ENCODE results near the gene SMAD9. TPM values are rescaled to one million over a fixed set of nuclear protein-coding genes. Genes with fewer than 3 reads are reported as not detected.

SMAD9 gene
- total RNA-seq, 2 experiments from 2014 or later, result 10.3 to 10.8 TPM

GRCh38 chr13:36801035-36801434 lies 119.0 kb downstream of the SMAD9 start:
- H3K4me1 ChIP-seq (ENCODE audit: insufficient read depth, low read length, poor library complexity, severe bottlenecking), result peaks cover 9% of the 10 kb centered on the region
- no peaks in the 10 kb centered on the region for H3K9me3 ChIP-seq (ENCODE audit: low read length)
- BruUV-seq (replicated peaks), result no TSS peak
- intact Hi-C loops (cut with micrococcal nuclease; ENCODE audit: unreplicated experiment), result no loop called here
- H3K9me2 ChIP-seq (ENCODE audit: insufficient read depth, low read length), result no peaks in the 10 kb centered on the region
- ChIA-PET CTCF (ENCODE audit: unreplicated experiment) (no interaction called here), POLR2A (no interaction called here)
- H3K4me2 ChIP-seq (ENCODE audit: low read length), result no peak overlapping the region
- H3K4me3 ChIP-seq (ENCODE audit: low read depth, low read length, poor library complexity, severe bottlenecking), result no peak overlapping the region
- TF ChIP-seq CTCF (conservative IDR thresholded peaks at IDR 0.05; ENCODE audit: low read length) (no peak), EZH2phosphoT487 (IDR thresholded peaks at IDR 0.05; ENCODE audit: borderline replicate concordance, low read depth, low read length) (no peak)
- no peak overlapping the region for H3K27ac ChIP-seq (ENCODE audit: low read depth, low read length, poor library complexity, severe bottlenecking)
- H3K79me2 ChIP-seq (ENCODE audit: insufficient read depth, low read depth, low read length), result no peaks in the 10 kb centered on the region
- H4K20me1 ChIP-seq (ENCODE audit: insufficient read depth, low read length), result no peaks in the 10 kb centered on the region
- no peak for DNase-seq (ENCODE audit: low spot score)
- H3K36me3 ChIP-seq (ENCODE audit: insufficient read depth, low read length), result no peaks in the 10 kb centered on the region
- no peak overlapping the region for H2AFZ ChIP-seq (ENCODE audit: low read length)

GRCh38 chr13:36796052-36796451 lies 124.0 kb downstream of the SMAD9 start:
- no peak overlapping the region for H2AFZ ChIP-seq (ENCODE audit: low read length)
- no TSS peak for BruUV-seq (replicated peaks)
- CTCF ChIA-PET (ENCODE audit: unreplicated experiment), result no interaction called here
- H3K4me2 ChIP-seq (ENCODE audit: low read length), result no peak overlapping the region
- H3K4me3 ChIP-seq (ENCODE audit: low read depth, low read length, poor library complexity, severe bottlenecking), result no peak overlapping the region
- no peaks in the 10 kb centered on the region for H3K36me3 ChIP-seq (ENCODE audit: insufficient read depth, low read length)
- POLR2A ChIA-PET, result interaction anchor here (2.9 kb wide), 1 partner anchor 10 kb away, joined by 15 read pairs; no protein-coding TSS in a partner anchor
- intact Hi-C loops (cut with micrococcal nuclease; ENCODE audit: unreplicated experiment), result no loop called here
- no peaks in the 10 kb centered on the region for H4K20me1 ChIP-seq (ENCODE audit: insufficient read depth, low read length)
- DNase-seq (ENCODE audit: low spot score), result no peak
- H3K9me3 ChIP-seq (ENCODE audit: low read length), result no peaks in the 10 kb centered on the region
- TF ChIP-seq CTCF (conservative IDR thresholded peaks at IDR 0.05; ENCODE audit: low read length) (no peak), EZH2phosphoT487 (IDR thresholded peaks at IDR 0.05; ENCODE audit: borderline replicate concordance, low read depth, low read length) (no peak)
- no peaks in the 10 kb centered on the region for H3K79me2 ChIP-seq (ENCODE audit: insufficient read depth, low read depth, low read length)
- H3K4me1 ChIP-seq (ENCODE audit: insufficient read depth, low read length, poor library complexity, severe bottlenecking), result no peaks in the 10 kb centered on the region
- no peak overlapping the region for H3K27ac ChIP-seq (ENCODE audit: low read depth, low read length, poor library complexity, severe bottlenecking)
- no peaks in the 10 kb centered on the region for H3K9me2 ChIP-seq (ENCODE audit: insufficient read depth, low read length)

- ChIA-PET CTCF (ENCODE audit: unreplicated experiment) (no interaction called here), POLR2A (no interaction called here)
- BruUV-seq (replicated peaks), result no TSS peak
- H3K36me3 ChIP-seq (ENCODE audit: insufficient read depth, low read length), result no peaks in the 10 kb centered on the region
- no peaks in the 10 kb centered on the region for H3K4me1 ChIP-seq (ENCODE audit: insufficient read depth, low read length, poor library complexity, severe bottlenecking)
- H3K4me2 ChIP-seq (ENCODE audit: low read length), result no peak overlapping the region
- DNase-seq (ENCODE audit: low spot score), result no peak
- intact Hi-C loops (cut with micrococcal nuclease; ENCODE audit: unreplicated experiment), result no loop called here
- H2AFZ ChIP-seq (ENCODE audit: low read length), result no peak overlapping the region
- H4K20me1 ChIP-seq (ENCODE audit: insufficient read depth, low read length), result no peaks in the 10 kb centered on the region
- no peak overlapping the region for H3K4me3 ChIP-seq (ENCODE audit: low read depth, low read length, poor library complexity, severe bottlenecking)
- H3K9me3 ChIP-seq (ENCODE audit: low read length), result no peaks in the 10 kb centered on the region
- H3K9me2 ChIP-seq (ENCODE audit: insufficient read depth, low read length), result no peaks in the 10 kb centered on the region
- H3K27ac ChIP-seq (ENCODE audit: low read depth, low read length, poor library complexity, severe bottlenecking), result no peak overlapping the region
- no peaks in the 10 kb centered on the region for H3K79me2 ChIP-seq (ENCODE audit: insufficient read depth, low read depth, low read length)
- no peak for TF ChIP-seq CTCF (conservative IDR thresholded peaks at IDR 0.05; ENCODE audit: low read length)
- no peak for TF ChIP-seq EZH2phosphoT487 (IDR thresholded peaks at IDR 0.05; ENCODE audit: borderline replicate concordance, low read depth, low read length)
Measured at GRCh38 chr13:36795463-36795862, 124.6 kb downstream of the SMAD9 start.

Other genes with a start within 250 kb of the SMAD9 start
- gene SERTM1, start 246.2 kb downstream of the SMAD9 start, total RNA-seq (2014; rRNA removed; shearing (Covaris generic)), result not detected in 2 replicates
- not detected in 2 replicates for gene SERTM1, start 246.2 kb downstream of the SMAD9 start, total RNA-seq (2022)
- gene RFXAP, start 101.0 kb downstream of the SMAD9 start, total RNA-seq (2014; rRNA removed; shearing (Covaris generic)), result 10.0 and 11.8 TPM in 2 replicates
- 34.1 and 34.5 TPM in 2 replicates for gene RFXAP, start 101.0 kb downstream of the SMAD9 start, total RNA-seq (2022)
- 23.8 and 25.3 TPM in 2 replicates for gene ALG5, start 79.1 kb upstream of the SMAD9 start, total RNA-seq (2014; rRNA removed; shearing (Covaris generic))
- gene ALG5, start 79.1 kb upstream of the SMAD9 start, total RNA-seq (2022), result 28.8 and 31.6 TPM in 2 replicates
- gene EXOSC8, start 80.5 kb upstream of the SMAD9 start, total RNA-seq (2014; rRNA removed; shearing (Covaris generic)), result 96.0 and 106 TPM in 2 replicates
- 140 and 141 TPM in 2 replicates for gene EXOSC8, start 80.5 kb upstream of the SMAD9 start, total RNA-seq (2022)
- 48.3 and 53.0 TPM in 2 replicates for gene SUPT20H, start 139.4 kb upstream of the SMAD9 start, total RNA-seq (2014; rRNA removed; shearing (Covaris generic))
- gene SUPT20H, start 139.4 kb upstream of the SMAD9 start, total RNA-seq (2022), result 84.1 and 88.3 TPM in 2 replicates
- not detected in 2 replicates for gene CSNK1A1L, start 185.4 kb upstream of the SMAD9 start, total RNA-seq (2014; rRNA removed; shearing (Covaris generic))
- not detected in 2 replicates for gene CSNK1A1L, start 185.4 kb upstream of the SMAD9 start, total RNA-seq (2022)